DND-41 (cell line): ENCODE data around the gene TOMM22.
A peak's percentile ranks its signal among the peaks of the same experiment; 100 is the strongest.

Experiments used
- ATAC-seq: fragments of 200-7000 bp; cut with Tn5 transposase; 3 replicates; pipeline ENCODE4 v1.9.1; 2021; ENCODE audit warnings: low read depth; ENCODE audit not compliant: insufficient read depth
- DNase-seq: peaks from one replicate; pipeline ENCODE4 v3.0.0-alpha.2; 2020
- H2AFZ ChIP-seq: 2 replicates; pipeline ENCODE4 v1.6.0; 2012; ENCODE audit warnings: low read depth, low read length
- H3K27ac ChIP-seq: 2 replicates; pipeline ENCODE4 v1.5.1; 2012; ENCODE audit warnings: low read length, inconsistent platforms
- H3K27me3 ChIP-seq: fragments of 200-600 bp; sonication (generic); 2 replicates; pipeline ENCODE4 v1.6.0; 2012; ENCODE audit warnings: low read length, mild to moderate bottlenecking, inconsistent platforms; ENCODE audit not compliant: insufficient read depth, poor library complexity
- H3K36me3 ChIP-seq: 2 replicates; pipeline ENCODE4 v1.5.1; 2012; ENCODE audit warnings: low read length, inconsistent platforms; ENCODE audit not compliant: insufficient read depth
- H3K4me1 ChIP-seq: 2 replicates; pipeline ENCODE4 v1.5.1; 2012; ENCODE audit warnings: mild to moderate bottlenecking, low read length; ENCODE audit not compliant: insufficient read depth
- H3K4me2 ChIP-seq: 2 replicates; pipeline ENCODE4 v1.6.0; 2012; ENCODE audit warnings: mild to moderate bottlenecking, moderate library complexity, low read length, inconsistent platforms; ENCODE audit not compliant: insufficient read depth
- H3K4me3 ChIP-seq, 2 experiments: fragments of 200-600 bp in 1 of 2; shearing (Covaris generic) in 1 of 2; 2 replicates each; pipeline ENCODE4 v1.5.1; 2012 to 2016; ENCODE audit warnings: inconsistent platforms in 2 of 2, low read length in 2 of 2, mild to moderate bottlenecking in 2 of 2, low read depth in 1 of 2, moderate library complexity in 1 of 2
- H3K79me2 ChIP-seq: 2 replicates; pipeline ENCODE4 v1.6.0; 2012; ENCODE audit warnings: low read length, inconsistent platforms; ENCODE audit not compliant: insufficient read depth
- H3K9ac ChIP-seq: 2 replicates; pipeline ENCODE4 v1.6.0; 2012; ENCODE audit warnings: low read depth, mild to moderate bottlenecking, inconsistent platforms, low read length, moderate library complexity
- H3K9me3 ChIP-seq: 2 replicates; pipeline ENCODE4 v1.5.1; 2012; ENCODE audit warnings: low read length, moderate library complexity, mild to moderate bottlenecking, inconsistent platforms; ENCODE audit not compliant: insufficient read depth, severe bottlenecking
- H4K20me1 ChIP-seq: 2 replicates; pipeline ENCODE4 v1.6.0; 2012; ENCODE audit warnings: low read length; ENCODE audit not compliant: insufficient read depth
- CTCF ChIP-seq: IDR thresholded peaks from 2 replicates; pipeline ENCODE4 v1.5.1; 2012; ENCODE audit warnings: borderline replicate concordance, low read length, moderate library complexity, mild to moderate bottlenecking; ENCODE audit not compliant: poor library complexity, severe bottlenecking; ENCODE audit errors: extremely low read depth
- EZH2 ChIP-seq: IDR thresholded peaks from 3 replicates; pipeline ENCODE4 v1.6.1; 2012; ENCODE audit warnings: borderline replicate concordance, low read depth, mild to moderate bottlenecking, moderate library complexity, low read length, inconsistent platforms; ENCODE audit not compliant: severe bottlenecking

Gene TOMM22

DNA sequence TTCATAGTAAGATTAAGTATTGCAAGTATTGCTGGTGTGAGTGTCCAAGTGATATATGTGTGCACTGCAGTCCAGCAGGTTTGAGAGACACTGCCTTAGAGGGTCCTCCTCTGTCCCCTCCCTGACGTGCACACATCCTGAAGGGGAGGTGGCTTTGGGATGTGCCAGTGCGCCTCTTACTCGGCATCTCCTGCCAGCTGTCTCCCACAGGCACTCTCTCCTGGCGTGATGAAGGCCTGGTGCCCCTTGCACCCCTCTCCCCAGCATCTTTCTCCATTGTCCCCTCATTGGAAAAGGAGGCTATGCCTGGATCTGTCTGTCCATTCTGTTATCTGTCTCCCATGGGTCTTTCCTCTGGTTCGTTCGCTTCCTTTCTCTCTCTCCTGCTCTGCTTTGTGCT is 48.2 kb downstream of the TOMM22 start:
- DNase-seq, result no peak
- H3K36me3 ChIP-seq, result peaks cover 98% of the 10 kb centered on the region
- H3K9me3 ChIP-seq, result no peaks in the 10 kb centered on the region
- H2AFZ ChIP-seq, result no peak overlapping the region
- H4K20me1 ChIP-seq, result peaks cover 35% of the 10 kb centered on the region
- no peak overlapping the region for H3K4me2 ChIP-seq
- H3K79me2 ChIP-seq, result no peaks in the 10 kb centered on the region
- no peak overlapping the region for H3K27ac ChIP-seq
- H3K27me3 ChIP-seq, result no peaks in the 10 kb centered on the region
- ATAC-seq, result no peak
- H3K4me3 ChIP-seq, result no peak overlapping the region
- TF ChIP-seq CTCF (no peak), EZH2 (no peak)
- H3K9ac ChIP-seq, result no peak overlapping the region
- H3K4me1 ChIP-seq, result no peaks in the 10 kb centered on the region

DNA sequence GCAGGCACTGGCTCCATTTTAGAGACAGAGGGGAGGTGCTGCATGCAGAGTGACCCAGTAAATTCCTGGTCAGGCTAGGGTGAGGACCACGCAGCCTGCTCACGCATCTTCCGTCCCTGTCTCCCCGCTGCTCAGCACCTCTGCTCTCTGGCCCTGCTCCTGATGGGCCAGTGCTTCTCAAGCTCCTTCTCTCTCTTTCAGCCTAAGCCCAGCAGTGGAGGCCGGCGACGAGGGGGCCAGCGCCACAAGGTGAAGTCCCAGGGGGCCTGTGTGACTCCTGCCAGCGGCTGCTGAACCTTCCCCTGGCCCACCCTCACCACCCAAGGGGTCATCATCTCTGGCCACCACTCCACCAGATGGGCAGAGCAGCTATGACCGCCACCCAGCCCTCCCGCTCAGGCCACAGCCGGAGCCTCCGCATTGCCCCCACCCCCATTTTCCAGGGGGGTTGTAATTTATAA is 48.7 kb downstream of the TOMM22 start:
- Histone ChIP-seq H3K27ac (no peak overlapping the region), H3K36me3 (peaks cover 98% of the 10 kb centered on the region)

GRCh38 chr22:38731703-38732161 is 50.0 kb downstream of the TOMM22 start:
- no peaks in the 10 kb centered on the region for H3K9me3 ChIP-seq
- no peak overlapping the region for H2AFZ ChIP-seq
- H3K27ac ChIP-seq, result no peak overlapping the region
- no peaks in the 10 kb centered on the region for H3K27me3 ChIP-seq
- H3K9ac ChIP-seq, result no peak overlapping the region
- peaks cover 98% of the 10 kb centered on the region for H3K36me3 ChIP-seq
- no peak overlapping the region for H3K4me2 ChIP-seq
- ATAC-seq (peak; percentile 1; the same call in 1 of the 3 replicates), DNase-seq (no peak)
- H4K20me1 ChIP-seq, result peaks cover 38% of the 10 kb centered on the region
- H3K4me1 ChIP-seq, result no peaks in the 10 kb centered on the region
- H3K79me2 ChIP-seq, result no peaks in the 10 kb centered on the region
- no peak overlapping the region for H3K4me3 ChIP-seq
- TF ChIP-seq CTCF, result no peak
- no peak for TF ChIP-seq EZH2

More for the DNA sequence above, 48.7 kb downstream of the TOMM22 start:
- TF ChIP-seq EZH2 (no peak), CTCF (no peak)
- no peak overlapping the region for H3K4me2 ChIP-seq
- no peaks in the 10 kb centered on the region for H3K4me1 ChIP-seq
- H2AFZ ChIP-seq, result no peak overlapping the region
- ATAC-seq (no peak), DNase-seq (no peak)
- peaks cover 35% of the 10 kb centered on the region for H4K20me1 ChIP-seq
- H3K4me3 ChIP-seq, result no peak overlapping the region
- H3K9me3 ChIP-seq, result no peaks in the 10 kb centered on the region
- H3K9ac ChIP-seq, result no peak overlapping the region
- no peaks in the 10 kb centered on the region for H3K79me2 ChIP-seq
- H3K27me3 ChIP-seq, result no peaks in the 10 kb centered on the region

DNA sequence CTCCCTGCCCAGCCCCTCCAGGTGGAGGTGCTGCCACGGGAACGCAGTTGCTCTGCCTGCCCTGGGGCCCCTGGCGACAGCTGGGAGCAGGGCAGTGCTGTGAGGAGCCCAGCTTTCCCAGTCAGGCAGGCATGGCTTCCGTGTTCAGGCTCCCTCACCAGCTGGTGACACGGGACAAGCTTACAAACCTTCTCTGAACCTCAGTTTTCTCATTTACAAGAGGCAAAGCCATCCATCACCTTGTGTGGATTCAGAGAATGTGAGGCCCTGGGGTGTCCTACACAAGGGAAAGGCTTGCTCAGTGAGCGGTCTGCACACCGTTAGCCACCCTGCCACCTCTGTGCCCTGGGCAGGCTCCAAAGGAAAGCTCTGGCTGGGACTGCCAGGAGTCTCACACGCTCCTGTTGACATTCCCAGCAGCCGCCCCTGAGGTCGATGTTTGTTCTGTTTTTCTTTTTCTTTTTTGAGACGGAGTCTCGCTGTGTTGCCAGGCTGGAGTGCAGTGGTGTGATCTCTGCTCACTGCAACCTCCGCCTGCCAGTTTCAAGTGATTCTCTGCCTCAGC is 50.6 kb downstream of the TOMM22 start:
- Histone ChIP-seq H3K9ac (no peak overlapping the region), H3K79me2 (no peaks in the 10 kb centered on the region), H3K27me3 (no peaks in the 10 kb centered on the region), H3K4me2 (no peak overlapping the region), H3K4me1 (no peaks in the 10 kb centered on the region), H3K36me3 (peaks cover 98% of the 10 kb centered on the region), H3K27ac (no peak overlapping the region), H2AFZ (no peak overlapping the region), H3K4me3 (no peak overlapping the region), H3K9me3 (no peaks in the 10 kb centered on the region), H4K20me1 (peaks cover 43% of the 10 kb centered on the region)
- TF ChIP-seq CTCF (no peak), EZH2 (no peak)
- ATAC-seq (no peak), DNase-seq (no peak)
